Stimulated activated CD4-positive, alpha-beta T cell treated with anti-CD3 and anti-CD28 coated beads, Interleukin-4, amount 100 ng/mL, for 1 hour (primary cell): Measurements from ENCODE around the gene DHRSX.
"Not testable (repeated sequence)": the region's sequence is repeated elsewhere in the genome, so short reads cannot be mapped to it uniquely, and the experiment has no call there.

ENCODE experiments used
- DNase-seq: peaks from one replicate; pipeline ENCODE4 v3.0.0-alpha.2; 2020

The DHRSX gene

DNA sequence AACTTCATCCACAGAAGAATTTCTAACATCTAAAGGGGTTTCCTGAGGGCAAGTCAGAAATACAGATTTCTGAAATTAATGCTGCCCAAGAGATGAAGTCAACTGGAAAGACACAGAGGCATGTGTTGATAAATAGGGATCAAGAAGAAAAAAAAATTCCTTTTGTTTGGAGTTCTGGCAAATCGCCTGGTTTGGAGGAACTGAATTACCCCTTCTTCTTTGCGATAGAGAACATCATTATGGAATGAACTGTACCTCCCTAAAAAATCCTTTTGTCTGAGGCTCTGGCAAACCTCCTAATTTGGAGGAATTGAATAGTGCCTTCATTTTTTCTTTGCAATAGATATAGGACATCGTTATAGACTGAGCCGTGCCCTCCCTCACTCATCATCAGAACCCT is 200.9 kb downstream of the DHRSX start:
- DNase-seq = no peak

DNA sequence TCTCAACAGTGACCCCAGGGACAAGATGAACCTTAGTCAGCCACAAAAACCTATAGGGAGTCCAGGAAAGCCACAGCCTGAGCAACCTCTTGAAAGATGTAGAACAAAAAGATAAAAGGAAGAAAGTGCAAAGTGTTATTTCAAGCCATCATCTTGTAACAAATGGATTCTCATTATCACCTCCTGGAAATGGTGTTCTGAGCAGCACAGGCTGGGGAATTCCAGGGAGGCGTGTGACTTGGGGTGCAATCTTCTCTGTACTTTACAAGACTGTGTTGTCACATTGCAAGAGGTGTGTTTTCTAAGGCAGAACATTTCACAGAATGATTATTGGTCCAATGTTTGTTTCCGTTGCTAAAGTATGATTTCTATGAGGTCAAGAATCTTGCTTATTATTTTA is 214.0 kb downstream of the DHRSX start:
- no peak for DNase-seq

DNA sequence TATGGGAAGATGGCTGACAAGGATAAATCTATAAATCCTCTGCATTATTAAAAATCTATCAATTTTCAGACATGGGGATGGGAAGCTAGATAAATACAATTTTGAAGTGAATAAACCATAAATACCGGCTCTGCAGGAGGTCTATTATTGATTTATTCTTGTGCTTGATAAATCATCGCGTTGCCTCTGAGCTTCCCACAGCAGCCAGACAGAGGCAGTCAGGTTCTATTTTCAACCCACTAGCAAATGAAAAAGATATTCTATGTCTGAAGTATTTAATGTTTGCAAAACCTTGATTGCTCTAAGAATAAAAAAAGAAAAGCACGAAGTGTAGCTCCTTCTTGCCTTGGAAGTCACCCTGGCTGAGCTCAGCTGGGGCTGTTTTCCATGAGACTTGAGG is 216.2 kb downstream of the DHRSX start:
- no peak for DNase-seq

DNA sequence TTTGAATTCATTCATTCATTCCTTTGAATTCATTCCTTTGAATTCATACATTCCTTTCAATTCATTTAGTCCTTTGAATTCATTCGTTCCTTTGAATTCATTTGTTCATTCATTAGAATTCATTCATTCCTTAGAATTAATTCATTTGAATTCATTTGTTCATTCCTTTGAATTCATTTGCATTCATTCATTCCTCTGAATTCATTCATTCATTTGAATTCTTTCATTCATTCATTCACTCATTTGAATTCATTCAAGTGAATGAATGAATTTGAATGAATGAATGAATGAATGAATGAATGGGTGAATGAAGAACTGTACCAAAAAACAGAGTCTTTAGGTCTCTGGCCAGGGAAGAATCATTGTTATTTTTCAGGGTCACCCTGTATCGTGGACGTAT is 216.6 kb downstream of the DHRSX start:
- no peak for DNase-seq

DNA sequence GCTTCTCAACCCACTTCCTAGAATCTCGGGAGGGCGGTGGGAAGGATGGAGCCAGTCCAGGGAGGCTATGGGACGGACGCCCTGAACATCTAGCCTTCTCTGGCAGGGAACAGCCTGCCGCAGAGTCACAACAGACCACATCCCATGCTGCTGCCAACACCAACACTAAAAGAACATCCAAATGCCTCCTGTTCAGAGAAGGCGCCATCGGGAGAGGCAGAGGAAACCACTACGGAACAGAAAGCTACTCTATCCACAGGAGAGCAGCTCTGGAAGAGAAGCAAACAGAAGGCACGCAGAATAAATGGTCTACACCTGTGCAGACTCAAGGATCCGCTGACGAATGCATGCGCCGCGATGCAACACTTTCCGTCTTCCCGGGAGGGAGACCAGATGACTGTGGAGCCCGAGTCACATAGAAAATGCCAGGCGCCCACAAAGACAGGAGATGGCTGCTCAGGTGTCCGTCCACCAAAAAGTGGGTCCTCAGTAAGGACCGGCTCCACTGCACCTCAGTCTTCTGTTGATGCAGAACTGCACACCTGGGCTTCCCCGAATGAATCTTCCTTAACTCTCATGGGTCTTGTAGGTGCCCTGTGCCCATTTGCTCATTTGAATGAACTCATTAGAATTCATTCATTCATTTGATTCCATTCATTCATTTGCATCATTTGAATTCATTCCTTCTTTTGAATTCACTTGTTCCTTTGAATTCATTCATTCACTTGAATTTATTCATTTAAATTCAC is 217.5 kb downstream of the DHRSX start:
- no peak for DNase-seq

- no peak for DNase-seq
These were observed 218.2 kb downstream of the DHRSX start for GRCh38 chrX:2282490-2283090.

GRCh38 chrX:2272337-2272736 is 228.4 kb downstream of the DHRSX start:
- DNase-seq = no peak

GRCh38 chrX:2271595-2271994 is 229.2 kb downstream of the DHRSX start:
- not testable (repeated sequence) for DNase-seq

- not testable (repeated sequence) for DNase-seq
These were observed 230.0 kb downstream of the DHRSX start for GRCh38 chrX:2270783-2271182.

- DNase-seq = no peak
These were observed 232.9 kb downstream of the DHRSX start for GRCh38 chrX:2267890-2268289.

GRCh38 chrX:2266445-2267349 is 234.1 kb downstream of the DHRSX start:
- no peak for DNase-seq

DNA sequence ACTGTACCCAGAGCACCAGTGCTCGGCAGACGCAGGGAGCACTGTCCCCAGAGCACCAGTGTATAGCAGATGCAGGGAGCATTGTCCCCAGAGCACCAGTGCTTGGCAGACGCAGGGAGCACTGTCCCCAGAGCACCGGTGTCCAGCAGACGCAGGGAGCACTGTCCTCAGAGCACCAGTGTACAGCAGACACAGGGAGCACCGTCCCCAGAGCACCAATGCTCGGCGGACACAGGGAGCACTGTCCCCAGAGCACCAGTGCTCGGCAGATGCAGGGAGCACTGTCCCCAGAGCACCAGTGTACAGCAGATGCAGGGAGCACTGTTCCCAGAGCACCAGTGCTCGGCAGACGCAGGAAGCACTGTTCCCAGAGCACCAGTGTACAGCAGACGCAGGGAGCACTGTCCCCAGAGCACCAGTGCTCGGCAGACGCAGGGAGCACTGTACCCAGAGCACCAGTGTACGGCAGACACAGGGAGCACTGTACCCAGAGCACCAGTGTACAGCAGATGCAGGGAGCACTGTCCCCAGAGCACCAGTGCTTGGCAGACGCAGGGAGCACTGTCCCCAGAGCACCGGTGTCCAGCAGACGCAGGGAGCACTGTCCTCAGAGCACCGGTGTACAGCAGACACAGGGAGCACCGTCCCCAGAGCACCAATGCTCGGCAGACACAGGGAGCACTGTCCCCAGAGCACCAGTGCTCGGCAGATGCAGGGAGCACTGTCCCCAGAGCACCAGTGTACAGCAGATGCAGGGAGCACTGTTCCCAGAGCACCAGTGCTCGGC is 234.9 kb downstream of the DHRSX start:
- DNase-seq = not testable (repeated sequence)

GRCh38 chrX:2264179-2265030 is 236.4 kb downstream of the DHRSX start:
- DNase-seq = no peak

DNA sequence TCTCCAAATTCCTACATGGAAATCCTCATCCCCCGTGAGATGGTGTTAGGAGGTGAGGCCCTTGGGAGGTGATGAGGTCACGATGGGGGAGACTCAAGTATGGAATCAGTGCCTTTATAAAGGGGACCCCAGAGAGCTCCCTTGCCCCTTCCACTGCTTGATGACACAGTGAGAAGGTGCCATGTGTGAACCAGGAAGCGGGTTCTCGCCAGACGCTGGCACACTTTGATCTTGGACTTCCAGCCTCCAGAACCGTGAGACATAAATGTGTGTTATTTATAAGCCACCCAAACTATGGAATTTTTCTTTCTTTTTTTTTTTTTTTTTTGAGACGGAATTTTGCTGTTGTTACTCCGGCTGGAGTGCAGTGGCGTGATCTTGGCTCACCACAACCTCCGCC is 237.6 kb downstream of the DHRSX start:
- no peak for DNase-seq

DNA sequence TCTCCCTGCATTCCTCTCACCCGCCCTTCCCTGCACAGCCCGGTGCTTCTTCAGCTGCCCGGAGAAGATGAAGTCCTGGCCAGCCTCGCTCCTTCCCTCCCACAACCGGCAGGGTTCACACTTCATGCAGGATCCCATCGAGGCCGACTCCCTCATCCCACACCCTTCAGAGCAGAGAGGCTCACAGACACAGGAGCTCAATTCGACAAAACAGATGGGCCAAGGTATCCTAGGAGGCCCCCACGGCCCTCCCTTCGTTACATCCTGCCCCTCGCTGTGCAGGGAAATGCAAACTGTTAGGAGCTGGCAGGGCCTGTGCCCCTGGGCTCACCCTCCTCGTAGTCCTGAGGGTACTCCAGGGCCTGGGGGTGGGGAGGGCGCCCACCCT is 238.1 kb downstream of the DHRSX start:
- no peak for DNase-seq

- DNase-seq = no peak
These were observed 238.7 kb downstream of the DHRSX start for GRCh38 chrX:2261831-2262667.

DNA sequence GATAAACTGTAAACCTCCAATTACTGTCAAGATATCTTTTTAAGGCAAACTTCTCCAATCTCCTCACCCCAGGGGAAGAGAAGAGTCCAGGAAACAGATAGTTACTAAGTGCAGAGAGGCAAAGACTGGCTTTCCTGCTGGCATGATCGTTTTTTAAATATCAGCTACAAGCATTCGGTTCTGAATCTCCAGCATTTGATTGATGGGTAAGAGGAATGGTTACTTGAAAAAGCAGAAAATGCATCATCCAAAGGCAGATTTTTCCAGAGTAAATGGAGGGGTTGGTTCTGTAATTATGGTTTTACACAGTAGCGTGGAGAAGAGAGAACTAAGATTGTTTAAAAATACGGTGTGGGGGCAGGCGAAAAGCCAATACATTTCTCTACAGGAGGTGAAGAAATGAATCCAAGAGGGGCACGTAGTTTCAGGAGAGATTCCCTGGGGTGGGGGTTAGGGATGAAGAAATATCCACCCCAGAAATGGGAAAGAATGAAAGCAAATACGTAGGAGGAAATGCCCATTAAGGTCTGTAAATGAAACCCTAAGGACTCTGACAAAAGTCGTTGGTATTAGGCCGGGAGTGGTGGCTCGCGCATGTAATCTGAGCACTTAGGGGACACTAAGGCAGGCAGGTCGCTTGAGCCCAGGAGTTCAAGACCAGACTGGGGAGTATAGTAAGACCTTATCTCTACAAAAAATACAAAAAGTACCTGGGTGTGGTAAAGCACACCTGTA is 248.3 kb downstream of the DHRSX start:
- no peak for DNase-seq

- DNase-seq = no peak
These were observed 249.6 kb downstream of the DHRSX start for GRCh38 chrX:2251211-2251610.

DNA sequence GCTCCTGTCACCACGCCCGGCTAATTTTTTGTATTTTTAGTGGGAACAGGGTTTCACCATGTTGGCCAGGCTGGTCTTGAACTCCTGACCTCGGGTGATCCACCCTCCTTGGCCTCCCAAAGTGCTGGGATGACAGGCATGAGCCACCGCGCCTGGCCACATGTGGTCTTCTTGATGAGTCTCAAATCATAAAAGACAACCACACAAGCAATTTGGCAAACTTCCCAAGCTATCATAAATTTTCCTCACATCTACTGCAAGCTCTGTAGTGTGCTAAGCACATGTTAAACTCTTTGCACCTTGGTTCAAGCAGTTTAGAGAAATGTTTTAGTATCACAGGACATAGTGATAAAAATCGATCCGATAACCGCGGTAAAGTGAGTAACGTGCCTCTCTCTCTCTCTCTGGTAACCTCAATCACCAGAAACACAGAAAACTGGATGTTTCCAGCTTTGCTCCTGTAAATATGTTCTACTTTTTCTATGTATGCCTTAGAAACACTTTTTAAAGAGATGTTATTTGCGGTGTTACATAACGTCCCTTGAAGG is 256.8 kb downstream of the DHRSX start:
- no peak for DNase-seq

DNA sequence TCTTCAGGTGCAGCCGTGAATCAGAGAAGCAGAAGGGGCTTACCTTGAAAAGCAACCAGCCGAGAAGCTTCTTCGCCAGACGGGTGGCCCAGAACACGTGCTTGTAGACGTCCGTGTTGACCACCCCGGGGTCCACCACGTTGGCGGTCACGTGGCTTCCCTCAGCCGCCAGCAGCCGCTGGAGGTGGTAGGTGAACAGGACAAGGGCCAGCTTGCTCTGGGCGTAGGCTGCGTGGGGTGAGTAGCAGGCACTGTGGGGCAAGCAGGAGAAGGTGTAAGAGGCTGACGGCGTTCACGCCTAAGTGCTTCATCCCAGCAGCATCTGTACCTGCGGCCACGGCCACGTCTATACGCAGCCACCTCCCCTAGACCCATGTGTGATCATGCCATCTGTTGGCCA is 257.8 kb downstream of the DHRSX start:
- DNase-seq = no peak
